ENCODE measurements around the gene PPP2R3A. TPM values are rescaled to one million over a fixed set of nuclear protein-coding genes. Genes with fewer than 3 reads are reported as not detected.

Gene PPP2R3A
- total and polyA plus RNA-seq, 2 experiments from 2014 or later: 6.4 to 15.2 TPM

- Histone ChIP-seq H3F3A (replicated peaks; ENCODE audit: low read depth) (no peaks in the 10 kb centered on the region), H3K4me1 (ENCODE audit: insufficient read depth) (no peaks in the 10 kb centered on the region), H3K27ac (ENCODE audit: low read depth) (no peak overlapping the region), H3K36me3 (ENCODE audit: insufficient read depth) (no peaks in the 10 kb centered on the region), H3K4me3 (no peak overlapping the region), H4K20me1 (replicated peaks; ENCODE audit: insufficient read depth) (no peaks in the 10 kb centered on the region), H3K9me2 (ENCODE audit: insufficient read depth) (no peaks in the 10 kb centered on the region), H2AFZ (no peak overlapping the region), H3K79me2 (replicated peaks; ENCODE audit: insufficient read depth) (no peaks in the 10 kb centered on the region), H3K4me2 (no peak overlapping the region), H3K27me3 (ENCODE audit: insufficient read depth) (no peaks in the 10 kb centered on the region)
- DNase-seq (ENCODE audit: low spot score) (no peak), ATAC-seq (no peak)
- TF ChIP-seq, protein P1, sequence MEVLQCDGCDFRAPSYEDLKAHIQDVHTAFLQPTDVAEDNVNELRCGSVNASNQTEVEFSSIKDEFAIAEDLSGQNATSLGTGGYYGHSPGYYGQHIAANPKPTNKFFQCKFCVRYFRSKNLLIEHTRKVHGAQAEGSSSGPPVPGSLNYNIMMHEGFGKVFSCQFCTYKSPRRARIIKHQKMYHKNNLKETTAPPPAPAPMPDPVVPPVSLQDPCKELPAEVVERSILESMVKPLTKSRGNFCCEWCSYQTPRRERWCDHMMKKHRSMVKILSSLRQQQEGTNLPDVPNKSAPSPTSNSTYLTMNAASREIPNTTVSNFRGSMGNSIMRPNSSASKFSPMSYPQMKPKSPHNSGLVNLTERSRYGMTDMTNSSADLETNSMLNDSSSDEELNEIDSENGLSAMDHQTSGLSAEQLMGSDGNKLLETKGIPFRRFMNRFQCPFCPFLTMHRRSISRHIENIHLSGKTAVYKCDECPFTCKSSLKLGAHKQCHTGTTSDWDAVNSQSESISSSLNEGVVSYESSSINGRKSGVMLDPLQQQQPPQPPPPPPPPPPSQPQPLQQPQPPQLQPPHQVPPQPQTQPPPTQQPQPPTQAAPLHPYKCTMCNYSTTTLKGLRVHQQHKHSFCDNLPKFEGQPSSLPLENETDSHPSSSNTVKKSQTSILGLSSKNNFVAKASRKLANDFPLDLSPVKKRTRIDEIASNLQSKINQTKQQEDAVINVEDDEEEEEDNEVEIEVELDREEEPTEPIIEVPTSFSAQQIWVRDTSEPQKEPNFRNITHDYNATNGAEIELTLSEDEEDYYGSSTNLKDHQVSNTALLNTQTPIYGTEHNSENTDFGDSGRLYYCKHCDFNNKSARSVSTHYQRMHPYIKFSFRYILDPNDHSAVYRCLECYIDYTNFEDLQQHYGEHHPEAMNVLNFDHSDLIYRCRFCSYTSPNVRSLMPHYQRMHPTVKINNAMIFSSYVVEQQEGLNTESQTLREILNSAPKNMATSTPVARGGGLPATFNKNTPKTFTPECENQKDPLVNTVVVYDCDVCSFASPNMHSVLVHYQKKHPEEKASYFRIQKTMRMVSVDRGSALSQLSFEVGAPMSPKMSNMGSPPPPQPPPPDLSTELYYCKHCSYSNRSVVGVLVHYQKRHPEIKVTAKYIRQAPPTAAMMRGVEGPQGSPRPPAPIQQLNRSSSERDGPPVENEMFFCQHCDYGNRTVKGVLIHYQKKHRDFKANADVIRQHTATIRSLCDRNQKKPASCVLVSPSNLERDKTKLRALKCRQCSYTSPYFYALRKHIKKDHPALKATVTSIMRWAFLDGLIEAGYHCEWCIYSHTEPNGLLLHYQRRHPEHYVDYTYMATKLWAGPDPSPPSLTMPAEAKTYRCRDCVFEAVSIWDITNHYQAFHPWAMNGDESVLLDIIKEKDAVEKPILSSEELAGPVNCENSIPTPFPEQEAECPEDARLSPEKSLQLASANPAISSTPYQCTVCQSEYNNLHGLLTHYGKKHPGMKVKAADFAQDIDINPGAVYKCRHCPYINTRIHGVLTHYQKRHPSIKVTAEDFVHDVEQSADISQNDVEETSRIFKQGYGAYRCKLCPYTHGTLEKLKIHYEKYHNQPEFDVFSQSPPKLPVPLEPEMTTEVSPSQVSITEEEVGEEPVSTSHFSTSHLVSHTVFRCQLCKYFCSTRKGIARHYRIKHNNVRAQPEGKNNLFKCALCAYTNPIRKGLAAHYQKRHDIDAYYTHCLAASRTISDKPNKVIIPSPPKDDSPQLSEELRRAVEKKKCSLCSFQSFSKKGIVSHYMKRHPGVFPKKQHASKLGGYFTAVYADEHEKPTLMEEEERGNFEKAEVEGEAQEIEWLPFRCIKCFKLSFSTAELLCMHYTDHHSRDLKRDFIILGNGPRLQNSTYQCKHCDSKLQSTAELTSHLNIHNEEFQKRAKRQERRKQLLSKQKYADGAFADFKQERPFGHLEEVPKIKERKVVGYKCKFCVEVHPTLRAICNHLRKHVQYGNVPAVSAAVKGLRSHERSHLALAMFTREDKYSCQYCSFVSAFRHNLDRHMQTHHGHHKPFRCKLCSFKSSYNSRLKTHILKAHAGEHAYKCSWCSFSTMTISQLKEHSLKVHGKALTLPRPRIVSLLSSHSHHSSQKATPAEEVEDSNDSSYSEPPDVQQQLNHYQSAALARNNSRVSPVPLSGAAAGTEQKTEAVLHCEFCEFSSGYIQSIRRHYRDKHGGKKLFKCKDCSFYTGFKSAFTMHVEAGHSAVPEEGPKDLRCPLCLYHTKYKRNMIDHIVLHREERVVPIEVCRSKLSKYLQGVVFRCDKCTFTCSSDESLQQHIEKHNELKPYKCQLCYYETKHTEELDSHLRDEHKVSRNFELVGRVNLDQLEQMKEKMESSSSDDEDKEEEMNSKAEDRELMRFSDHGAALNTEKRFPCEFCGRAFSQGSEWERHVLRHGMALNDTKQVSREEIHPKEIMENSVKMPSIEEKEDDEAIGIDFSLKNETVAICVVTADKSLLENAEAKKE (CRISPR knock-in tag; IDR thresholded peaks at IDR 0.05): no peak
- no peak for TF ChIP-seq NANOG (IDR thresholded peaks at IDR 0.05; ENCODE audit: borderline replicate concordance)
- TF ChIP-seq STAT1 (IDR thresholded peaks at IDR 0.05; ENCODE audit: unreplicated experiment): no peak
- no peaks in the 10 kb centered on the region for H3K4me1 Mint-ChIP-seq
- no peaks in the 10 kb centered on the region for H3K36me3 Mint-ChIP-seq (ENCODE audit: low read depth)
- no peak overlapping the region for H3K4me3 Mint-ChIP-seq
- H3K27me3 Mint-ChIP-seq (ENCODE audit: insufficient read depth, low read depth, poor library complexity): no peaks in the 10 kb centered on the region
- 0 out of 3 replicates have a peak, but pooled peaks cover 4% of the 10 kb centered on the region for H3K9me3 Mint-ChIP-seq
- H3K27ac Mint-ChIP-seq: no peak overlapping the region
These were observed 168.6 kb downstream of the PPP2R3A start for GRCh38 chr3:136134091-136134490.

- no peak for DNase-seq (ENCODE audit: low spot score)
- Mint-ChIP-seq H3K4me3 (no peak overlapping the region), H3K4me1 (no peaks in the 10 kb centered on the region), H3K27ac (no peak overlapping the region), H3K36me3 (ENCODE audit: low read depth) (no peaks in the 10 kb centered on the region), H3K9me3 (0 out of 3 replicates have a peak, but pooled peaks cover 4% of the 10 kb centered on the region), H3K27me3 (ENCODE audit: insufficient read depth, low read depth, poor library complexity) (no peaks in the 10 kb centered on the region)
- Histone ChIP-seq H3F3A (replicated peaks; ENCODE audit: low read depth) (no peaks in the 10 kb centered on the region), H3K9me2 (ENCODE audit: insufficient read depth) (no peaks in the 10 kb centered on the region), H3K27me3 (ENCODE audit: insufficient read depth) (no peaks in the 10 kb centered on the region), H4K20me1 (replicated peaks; ENCODE audit: insufficient read depth) (no peaks in the 10 kb centered on the region), H3K4me3 (no peak overlapping the region), H2AFZ (no peak overlapping the region), H3K4me1 (ENCODE audit: insufficient read depth) (no peaks in the 10 kb centered on the region), H3K36me3 (ENCODE audit: insufficient read depth) (no peaks in the 10 kb centered on the region), H3K4me2 (no peak overlapping the region), H3K27ac (ENCODE audit: low read depth) (no peak overlapping the region), H3K79me2 (replicated peaks; ENCODE audit: insufficient read depth) (no peaks in the 10 kb centered on the region)
- no peak; the same call in 2 of the 3 replicates for ATAC-seq
- TF ChIP-seq CREB1 (CRISPR knock-in tag; IDR thresholded peaks at IDR 0.05; ENCODE audit: low read depth) (no peak), NANOG (IDR thresholded peaks at IDR 0.05; ENCODE audit: borderline replicate concordance) (no peak), CTCF (conservative IDR thresholded peaks at IDR 0.05; ENCODE audit: low read depth in 2 of 2) (no peak), EZH2phosphoT487 (IDR thresholded peaks at IDR 0.05; ENCODE audit: unreplicated experiment) (no peak), JUNB (IDR thresholded peaks at IDR 0.05; ENCODE audit: unreplicated experiment) (no peak), ZNF114 (CRISPR knock-in tag; IDR thresholded peaks at IDR 0.05) (no peak), STAT1 (IDR thresholded peaks at IDR 0.05; ENCODE audit: unreplicated experiment) (no peak), EZH2 (IDR thresholded peaks at IDR 0.05; ENCODE audit: low read depth, unreplicated experiment) (no peak)
These were observed 169.7 kb downstream of the PPP2R3A start for GRCh38 chr3:136135039-136135802.
